HG03095 (cell line): Measurements from ENCODE around the gene MSI2.

Experiments
- ATAC-seq: cut with Tn5 transposase; IDR thresholded peaks from one replicate; pipeline ENCODE4 v1.9.1; 2021; ENCODE audit warnings: moderate library complexity; ENCODE audit not compliant: unreplicated experiment

The MSI2 gene

GRCh38 chr17:57641761-57642160 lies 385.4 kb downstream of the MSI2 start:
- ATAC-seq = no peak

DNA sequence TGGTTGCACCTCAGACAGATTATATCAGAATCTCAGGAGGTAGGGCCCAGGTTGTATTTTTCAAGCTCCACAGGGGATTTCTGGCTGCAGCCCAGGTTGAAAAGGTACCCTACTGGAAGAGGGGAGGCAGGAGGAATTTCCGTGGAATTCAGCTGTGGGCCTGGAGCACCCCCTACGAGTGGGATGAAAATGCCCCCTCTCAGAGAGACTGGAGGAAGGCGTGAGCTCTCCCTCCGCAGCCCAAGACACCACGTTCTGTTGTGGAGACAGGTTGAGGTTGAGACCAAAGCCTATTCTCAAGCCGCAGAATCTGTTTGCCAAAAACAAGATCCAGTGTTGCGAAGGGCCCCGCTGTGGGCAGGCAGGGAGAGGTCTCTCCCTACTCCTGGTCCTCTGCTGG lies 386.7 kb downstream of the MSI2 start:
- no peak for ATAC-seq

DNA sequence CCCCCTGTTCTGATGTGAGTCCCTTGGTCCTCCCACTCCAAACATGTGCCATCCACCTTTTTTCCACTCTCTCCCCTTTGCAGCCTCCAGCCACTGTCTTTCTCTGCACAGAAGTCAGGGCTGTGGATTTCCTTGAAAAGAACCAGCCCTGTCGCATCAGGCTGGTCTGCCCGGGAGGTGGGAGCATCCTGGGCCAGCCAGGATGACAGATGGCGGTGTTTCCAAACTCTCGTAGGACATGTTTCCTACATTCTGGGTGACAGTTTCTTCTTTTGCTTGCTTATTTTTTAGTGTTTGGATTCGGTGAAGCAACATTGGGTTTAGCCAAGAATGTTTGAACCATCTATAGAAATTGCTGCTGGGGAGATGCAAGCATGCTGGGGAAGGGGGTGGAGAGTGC lies 388.0 kb downstream of the MSI2 start:
- no peak for ATAC-seq

DNA sequence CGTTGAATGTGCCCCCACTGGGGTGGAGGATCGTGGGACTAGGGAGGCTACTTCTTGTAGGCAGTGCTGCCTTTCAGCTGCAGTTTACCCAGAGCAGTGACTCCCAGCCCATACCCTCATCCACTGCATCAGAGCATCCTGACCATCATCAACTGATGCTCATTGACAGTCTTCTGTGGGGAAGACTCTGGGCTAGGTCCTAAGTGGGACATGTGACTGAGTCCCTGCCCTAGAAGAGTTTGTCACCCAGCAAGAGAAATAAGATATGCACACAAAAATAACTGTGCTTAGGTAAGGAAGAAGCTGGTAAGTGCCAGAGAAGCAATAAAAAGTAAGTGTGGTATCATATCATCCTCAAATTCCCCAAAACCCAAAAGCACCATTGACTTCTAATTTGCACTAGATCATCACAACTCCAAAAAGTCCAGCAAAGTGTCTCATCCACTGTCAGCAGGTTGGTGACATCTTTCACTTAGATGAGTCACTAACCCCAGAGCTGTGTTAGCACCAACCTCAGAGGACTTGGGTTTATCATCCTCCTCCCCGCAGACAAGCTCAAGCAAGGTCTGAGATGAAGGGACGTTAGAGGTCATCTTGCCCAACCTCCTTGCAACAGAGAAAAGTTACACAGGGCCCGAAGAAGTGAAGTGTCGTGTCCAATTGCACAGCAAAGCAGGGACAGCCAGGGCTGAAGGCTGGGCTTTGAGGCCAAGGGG lies 389.8 kb downstream of the MSI2 start:
- no peak for ATAC-seq

DNA sequence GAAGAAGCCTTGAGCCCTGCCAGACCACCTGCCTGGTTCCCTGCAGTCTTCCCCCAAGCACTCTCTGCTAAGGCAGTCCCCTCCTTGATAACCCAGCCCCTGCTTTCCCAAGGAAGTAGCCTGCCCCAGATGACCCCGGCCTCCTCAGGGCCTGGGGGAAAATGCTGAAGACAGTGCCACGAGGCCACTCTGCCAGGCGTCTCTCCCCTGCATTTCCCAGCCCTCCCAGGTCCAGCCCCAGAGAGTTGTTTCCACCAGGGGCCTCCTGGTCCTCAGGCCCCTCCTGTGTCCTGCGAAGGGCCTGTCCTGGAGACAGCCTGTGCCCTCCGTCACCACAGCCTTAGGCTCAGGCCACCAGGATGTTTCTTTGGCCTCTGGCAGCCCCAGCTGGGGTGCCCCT lies 392.4 kb downstream of the MSI2 start:
- ATAC-seq = no peak

DNA sequence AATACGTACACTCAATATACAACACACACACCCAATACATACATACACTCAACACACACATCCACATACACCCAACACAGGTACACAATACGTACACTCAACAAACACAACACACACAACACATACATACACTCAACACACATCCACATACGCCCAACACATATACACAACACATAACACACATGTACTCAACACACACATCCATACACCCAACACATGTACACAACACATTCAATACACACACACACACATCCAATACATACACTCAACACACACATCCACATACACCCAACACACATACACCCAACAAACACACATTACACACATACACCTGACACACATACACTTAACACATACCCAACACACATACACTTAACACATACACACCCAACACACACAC lies 392.9 kb downstream of the MSI2 start:
- no peak for ATAC-seq

DNA sequence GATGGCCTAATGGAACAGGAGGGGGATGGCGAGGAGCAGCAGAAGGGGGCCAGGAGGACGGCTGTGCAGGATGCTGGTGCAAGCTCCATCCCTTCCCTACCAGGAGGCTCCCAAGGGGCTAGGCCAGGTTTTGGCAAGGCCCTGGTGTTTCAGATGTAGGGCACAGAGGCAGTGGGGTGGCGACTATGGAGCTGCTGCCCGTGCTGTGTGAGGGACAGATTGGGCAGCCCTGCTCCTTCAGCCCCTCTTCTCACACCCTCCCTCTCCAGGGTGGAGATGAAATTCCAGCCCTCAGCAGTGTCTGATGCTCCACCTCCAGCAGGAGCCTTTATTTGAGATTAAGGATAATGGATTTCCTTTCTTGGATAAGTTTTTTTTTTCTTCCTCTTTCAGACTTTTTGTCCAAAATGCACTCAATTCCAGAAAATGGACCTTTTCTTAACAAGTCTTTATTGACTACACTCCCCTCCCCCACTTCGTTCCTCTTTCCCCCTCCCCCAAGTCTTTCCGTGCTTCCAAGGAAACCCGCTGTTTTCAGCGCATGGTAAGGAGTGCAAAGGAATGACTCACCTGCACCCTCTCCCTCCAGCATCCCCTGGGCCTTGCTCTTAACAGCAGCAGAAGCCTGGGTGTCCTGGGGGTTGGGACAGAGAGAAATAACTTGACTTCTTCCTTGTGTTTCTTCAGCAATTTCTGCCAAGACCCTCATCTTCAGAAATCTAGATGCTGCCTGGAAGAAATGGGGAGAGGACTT lies 393.6 kb downstream of the MSI2 start:
- ATAC-seq = no peak

DNA sequence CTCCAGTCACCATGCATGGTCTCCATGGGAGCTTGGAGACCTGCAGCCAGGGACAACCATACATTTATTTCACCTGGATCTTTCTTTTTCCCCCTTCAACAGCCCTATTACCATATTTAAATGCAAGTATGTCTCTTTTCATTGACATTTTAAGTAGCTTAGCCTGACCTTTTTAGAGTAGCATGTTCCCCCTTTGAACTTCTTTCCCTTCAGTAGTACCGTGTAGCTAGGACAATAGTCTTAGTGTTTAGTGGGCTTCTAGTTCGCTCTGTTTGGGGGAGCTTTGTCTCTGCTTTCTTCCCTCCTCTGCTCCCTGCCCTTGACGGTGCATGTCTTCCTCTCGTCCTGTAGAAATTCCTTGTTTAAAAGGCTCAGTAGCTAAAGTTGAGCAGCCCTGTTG lies 394.2 kb downstream of the MSI2 start:
- no peak for ATAC-seq

DNA sequence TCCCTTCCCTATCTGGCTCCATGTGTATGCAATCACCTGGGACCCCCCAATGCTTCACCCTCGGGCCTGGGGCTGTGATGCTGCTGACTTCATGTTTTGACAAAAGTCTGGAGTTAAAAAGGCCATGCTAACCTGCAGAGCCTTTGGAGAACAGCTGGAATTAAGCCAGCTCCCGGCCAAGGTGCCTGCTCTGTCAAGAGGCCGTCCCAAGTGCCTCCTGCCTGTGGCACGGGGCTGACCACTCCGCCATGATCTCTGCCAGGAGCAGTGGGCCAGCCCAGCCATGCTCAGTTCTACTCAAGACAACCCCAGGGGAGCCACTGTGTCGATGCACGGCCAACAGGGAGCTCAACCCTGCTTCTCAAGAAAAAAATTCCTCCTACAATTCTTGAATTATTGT lies 395.1 kb downstream of the MSI2 start:
- no peak for ATAC-seq

DNA sequence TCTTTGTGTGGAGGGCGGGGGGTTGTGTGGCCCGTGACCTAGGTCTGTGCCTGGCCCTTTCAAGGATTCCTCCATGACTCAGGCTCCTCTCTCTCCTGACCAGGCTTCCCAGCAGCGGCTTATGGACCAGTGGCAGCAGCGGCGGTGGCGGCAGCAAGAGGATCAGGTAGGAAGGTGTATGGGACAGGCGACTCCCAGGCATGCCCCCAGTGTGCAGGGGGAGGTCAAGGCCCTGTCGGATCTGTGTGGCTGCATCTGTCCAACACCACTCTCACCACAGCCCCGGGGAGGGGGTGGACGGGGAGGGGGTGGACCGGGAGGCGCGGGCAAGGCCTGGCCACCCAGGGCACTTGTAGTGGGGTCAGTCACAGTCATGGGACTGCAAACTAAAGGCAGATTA lies 395.7 kb downstream of the MSI2 start:
- no peak for ATAC-seq

DNA sequence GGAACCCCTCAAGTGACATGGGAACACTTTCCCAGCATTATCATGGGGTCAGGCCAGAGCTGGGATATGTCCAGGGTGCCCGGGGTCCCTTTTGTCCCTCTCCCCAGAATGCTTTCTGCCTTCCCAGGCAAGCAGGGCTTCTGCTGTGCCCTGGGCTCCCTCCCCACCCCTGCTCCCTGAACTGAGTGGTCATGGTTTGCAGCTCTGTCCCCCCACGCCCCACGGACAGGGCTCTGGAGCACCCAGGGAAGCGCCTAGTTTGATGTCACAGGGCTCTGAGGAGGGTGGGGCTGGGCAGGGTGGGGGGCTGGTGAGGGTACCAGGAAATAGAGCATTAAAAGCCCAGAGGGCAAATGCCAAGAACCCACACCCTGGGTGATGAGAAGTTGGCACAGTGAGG lies 396.5 kb downstream of the MSI2 start:
- no peak for ATAC-seq

GRCh38 chr17:57653279-57653678 lies 397.0 kb downstream of the MSI2 start:
- ATAC-seq = no peak

GRCh38 chr17:57654040-57654775 lies 397.9 kb downstream of the MSI2 start:
- ATAC-seq = no peak

DNA sequence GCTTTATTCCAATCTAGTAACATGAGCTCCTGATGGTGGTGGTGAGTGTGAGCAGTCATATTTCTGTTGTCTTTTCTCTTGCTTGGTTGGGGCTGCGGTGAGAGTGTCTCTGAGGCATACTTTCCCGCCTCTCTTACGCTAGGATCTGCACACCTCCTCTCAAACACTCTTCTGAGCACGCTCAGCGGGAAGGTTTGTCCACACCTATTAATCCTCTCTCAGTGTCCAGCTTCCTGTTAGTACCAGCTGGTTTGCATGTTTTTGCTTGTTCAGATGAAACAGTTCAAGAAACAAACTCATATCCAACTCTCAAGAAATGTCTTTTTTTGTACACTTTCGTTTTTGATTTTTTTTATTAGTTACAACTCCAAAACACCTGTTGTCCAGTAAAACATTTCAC lies 399.2 kb downstream of the MSI2 start:
- no peak for ATAC-seq

DNA sequence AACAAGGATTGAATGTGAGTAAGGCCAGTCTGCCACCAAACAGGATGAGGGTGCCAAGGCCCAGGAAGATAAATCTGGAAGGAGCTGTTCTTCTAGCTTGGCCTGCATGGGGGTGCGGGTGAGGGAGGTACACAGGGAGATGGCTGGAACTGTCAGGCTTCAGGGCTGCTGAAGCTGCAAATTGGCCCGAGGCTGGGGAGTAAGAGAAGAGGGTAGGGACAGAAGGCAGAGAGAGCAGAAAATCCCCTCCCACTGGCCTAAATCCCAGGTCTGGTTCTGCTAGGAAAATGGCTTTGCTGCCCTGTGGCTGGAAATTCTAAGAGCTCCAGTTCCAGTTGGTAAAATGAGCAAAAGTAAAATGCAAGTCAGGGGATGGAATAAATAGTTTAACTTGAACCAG lies 400.9 kb downstream of the MSI2 start:
- no peak for ATAC-seq

GRCh38 chr17:57662041-57662440 lies 405.7 kb downstream of the MSI2 start:
- no peak for ATAC-seq

- no peak for ATAC-seq
Observed at GRCh38 chr17:57662644-57663308, 406.5 kb downstream of the MSI2 start.

GRCh38 chr17:57663326-57664070 lies 407.2 kb downstream of the MSI2 start:
- no peak for ATAC-seq

- ATAC-seq = no peak
Observed at GRCh38 chr17:57665128-57665527, 408.8 kb downstream of the MSI2 start.

GRCh38 chr17:57665696-57666095 lies 409.4 kb downstream of the MSI2 start:
- no peak for ATAC-seq
